ENCODE measurements around the gene NMRK2.

NMRK2 gene

DNA sequence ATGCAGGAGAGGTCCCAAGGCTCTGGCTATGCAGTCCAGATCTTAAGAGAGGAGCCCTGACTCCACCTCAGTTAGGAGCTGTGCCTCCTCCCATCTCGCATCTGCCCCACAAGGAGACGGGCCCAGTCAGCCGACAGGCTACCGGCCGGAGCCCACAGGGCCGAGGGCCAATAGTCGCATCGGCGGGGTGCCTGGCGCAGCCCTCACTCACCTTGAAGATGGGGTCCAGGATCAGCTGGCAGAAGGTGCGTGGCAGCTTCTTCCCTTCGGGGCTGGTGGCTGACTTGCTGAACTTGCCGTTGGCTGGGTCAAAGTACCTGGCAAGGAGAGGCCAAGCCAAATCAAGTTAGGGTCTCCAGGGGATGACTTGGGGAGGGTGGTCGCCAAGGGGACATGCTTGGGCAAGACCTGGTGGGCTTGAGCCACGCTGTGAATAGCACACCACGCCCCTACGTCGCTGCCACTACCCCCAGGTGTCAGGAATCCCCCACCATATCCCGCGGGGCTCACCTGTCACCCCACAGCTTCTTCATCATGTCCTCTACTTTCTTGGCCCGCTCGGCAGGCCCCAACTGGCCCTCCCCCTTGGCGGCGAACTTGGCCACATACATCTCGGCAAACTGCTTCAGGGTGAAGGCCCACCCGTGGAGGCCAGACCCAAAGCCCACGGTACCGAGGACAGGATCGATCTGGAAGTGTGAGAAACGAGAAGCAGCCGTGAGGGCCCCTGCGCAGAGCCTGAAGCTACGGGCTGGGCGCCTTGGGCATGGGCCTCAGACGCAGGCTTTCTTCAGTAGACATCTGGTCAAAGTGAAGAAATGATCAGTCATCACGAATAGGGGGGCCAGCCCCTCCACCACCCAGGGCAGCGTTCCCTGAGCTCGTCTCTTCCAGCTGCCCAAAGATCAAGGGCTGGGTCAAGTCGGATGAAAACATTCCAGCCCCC lies 49.1 kb downstream of the NMRK2 start:
- TF ChIP-seq, protein P1, sequence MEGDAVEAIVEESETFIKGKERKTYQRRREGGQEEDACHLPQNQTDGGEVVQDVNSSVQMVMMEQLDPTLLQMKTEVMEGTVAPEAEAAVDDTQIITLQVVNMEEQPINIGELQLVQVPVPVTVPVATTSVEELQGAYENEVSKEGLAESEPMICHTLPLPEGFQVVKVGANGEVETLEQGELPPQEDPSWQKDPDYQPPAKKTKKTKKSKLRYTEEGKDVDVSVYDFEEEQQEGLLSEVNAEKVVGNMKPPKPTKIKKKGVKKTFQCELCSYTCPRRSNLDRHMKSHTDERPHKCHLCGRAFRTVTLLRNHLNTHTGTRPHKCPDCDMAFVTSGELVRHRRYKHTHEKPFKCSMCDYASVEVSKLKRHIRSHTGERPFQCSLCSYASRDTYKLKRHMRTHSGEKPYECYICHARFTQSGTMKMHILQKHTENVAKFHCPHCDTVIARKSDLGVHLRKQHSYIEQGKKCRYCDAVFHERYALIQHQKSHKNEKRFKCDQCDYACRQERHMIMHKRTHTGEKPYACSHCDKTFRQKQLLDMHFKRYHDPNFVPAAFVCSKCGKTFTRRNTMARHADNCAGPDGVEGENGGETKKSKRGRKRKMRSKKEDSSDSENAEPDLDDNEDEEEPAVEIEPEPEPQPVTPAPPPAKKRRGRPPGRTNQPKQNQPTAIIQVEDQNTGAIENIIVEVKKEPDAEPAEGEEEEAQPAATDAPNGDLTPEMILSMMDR (IDR thresholded peaks at IDR 0.05; ENCODE audit: insufficient read depth, missing control alignments), result no peak

DNA sequence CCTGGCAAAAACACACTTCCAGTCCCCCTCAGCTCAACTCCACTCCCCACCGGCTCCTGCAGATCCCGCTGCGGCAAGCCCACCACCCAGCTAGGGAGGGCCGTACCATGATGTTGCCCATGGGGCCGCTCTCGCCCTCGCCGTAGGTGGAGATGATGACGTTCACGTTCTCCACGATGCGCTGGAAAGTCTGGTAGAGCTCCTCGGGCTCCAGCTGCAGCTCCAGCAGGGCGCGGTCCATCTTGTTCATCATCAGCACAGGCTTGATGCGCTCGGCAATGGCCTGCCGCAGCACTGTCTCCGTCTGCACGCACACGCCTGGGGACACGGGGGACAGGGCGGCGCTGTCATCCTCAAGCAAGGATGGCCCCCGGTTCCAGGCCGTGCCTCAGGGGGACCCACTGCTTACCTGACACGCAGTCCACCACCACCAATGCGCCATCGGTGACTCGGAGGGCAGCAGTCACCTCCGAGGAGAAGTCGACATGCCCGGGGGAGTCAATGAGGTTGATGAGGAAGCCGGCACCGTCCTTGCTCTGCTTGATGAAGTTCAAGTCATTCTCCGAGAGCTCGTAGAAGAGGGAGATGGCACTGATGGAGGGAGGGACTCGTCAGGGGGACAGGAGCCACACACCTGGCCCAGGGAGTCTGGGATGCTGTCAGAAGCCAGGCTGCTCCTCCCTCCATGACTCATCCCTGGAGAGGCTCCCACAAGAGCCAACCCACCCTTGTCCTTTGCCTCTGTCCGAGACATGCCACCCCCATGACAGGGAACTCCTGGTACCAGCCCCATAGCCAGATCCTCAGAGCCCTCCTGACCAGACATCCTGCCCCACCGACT lies 50.1 kb downstream of the NMRK2 start:
- DNase-seq (ENCODE audit: insufficient read length, low spot score), result peak; percentile 21
- TF ChIP-seq, protein P1 (IDR thresholded peaks at IDR 0.05; ENCODE audit: insufficient read depth, missing control alignments), result no peak
- FAIRE-seq, result no peak

More for the DNA sequence above, 49.1 kb downstream of the NMRK2 start:
- no peak for FAIRE-seq
- peak; percentile 17 for DNase-seq (ENCODE audit: insufficient read length, low spot score)

GRCh38 chr19:3983542-3983914 lies 50.7 kb downstream of the NMRK2 start:
- TF ChIP-seq, protein P1 (IDR thresholded peaks at IDR 0.05; ENCODE audit: insufficient read depth, missing control alignments), result no peak
- FAIRE-seq (no peak), DNase-seq (ENCODE audit: insufficient read length, low spot score) (no peak)

DNA sequence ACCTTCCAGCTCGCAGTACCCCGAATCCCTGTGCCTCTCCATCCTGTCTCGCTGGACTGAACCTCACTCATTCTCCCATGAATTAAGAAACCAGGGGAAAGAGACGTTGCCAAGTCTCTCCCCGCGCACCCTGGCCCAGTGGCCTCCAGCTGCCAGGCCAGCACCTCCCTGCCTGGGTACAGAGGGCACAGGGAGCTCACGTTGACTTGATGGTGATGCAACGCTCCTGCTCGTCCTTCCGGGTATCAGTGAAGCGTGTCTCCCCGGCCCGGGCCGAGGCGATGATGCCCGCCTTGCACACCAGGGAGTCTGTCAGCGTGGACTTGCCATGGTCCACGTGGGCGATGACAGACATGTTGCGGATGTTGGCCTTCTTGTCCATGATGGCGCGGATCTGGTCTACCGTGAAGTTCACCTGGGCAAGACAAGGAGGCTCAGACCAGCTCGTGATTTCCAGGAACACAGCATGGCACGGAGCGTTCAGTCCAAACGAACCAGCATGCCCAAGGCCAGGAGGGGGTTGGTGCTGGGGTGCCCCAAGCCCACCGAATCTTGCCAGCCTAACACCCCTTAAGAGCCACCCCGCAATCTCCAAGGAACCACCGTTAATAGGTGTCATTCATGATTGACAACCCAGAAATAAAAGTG lies 51.2 kb downstream of the NMRK2 start:
- DNase-seq (ENCODE audit: insufficient read length, low spot score), result peak; percentile 15
- TF ChIP-seq, protein P1 (IDR thresholded peaks at IDR 0.05; ENCODE audit: insufficient read depth, missing control alignments), result no peak
- no peak for FAIRE-seq

- DNase-seq (ENCODE audit: insufficient read length, low spot score) (no peak), FAIRE-seq (no peak)
- TF ChIP-seq, protein P1 (IDR thresholded peaks at IDR 0.05; ENCODE audit: insufficient read depth, missing control alignments), result no peak
Measured at GRCh38 chr19:3984584-3984907, 51.7 kb downstream of the NMRK2 start.

DNA sequence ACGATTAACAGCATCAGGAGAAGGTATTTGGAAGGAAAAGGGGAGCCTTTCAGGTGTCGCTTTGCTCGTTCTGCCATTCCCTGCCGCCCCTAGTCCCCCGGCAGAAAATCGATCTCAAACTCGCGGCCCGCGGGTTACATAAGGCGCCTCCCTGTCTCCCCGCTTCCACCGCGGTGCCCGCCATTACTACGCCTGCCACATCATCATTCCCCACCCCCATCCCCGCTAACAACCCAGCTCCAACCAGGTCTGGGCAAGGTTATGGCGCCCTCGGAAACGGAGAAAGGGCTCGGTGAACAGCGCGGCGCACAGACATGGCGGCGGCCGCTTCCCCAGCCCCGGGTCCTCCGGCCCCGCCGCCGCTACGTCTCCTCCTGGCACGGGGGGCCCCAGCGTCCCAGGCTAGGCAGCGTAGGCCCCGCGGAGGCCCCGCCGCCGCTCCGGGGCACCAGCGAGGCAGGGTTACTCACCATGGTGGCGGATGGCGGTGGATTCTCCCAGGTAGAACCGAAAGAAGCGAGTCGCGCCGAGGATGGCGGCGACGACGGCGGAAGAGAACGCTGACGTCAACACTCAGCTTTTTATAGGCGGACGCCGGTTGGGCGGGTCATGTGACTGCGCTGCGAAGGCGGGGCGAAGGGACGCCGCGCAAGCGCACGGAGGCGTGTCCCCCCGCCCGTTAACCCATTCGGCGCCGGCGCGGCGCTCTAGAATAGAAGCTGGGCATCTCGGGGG lies 52.2 kb downstream of the NMRK2 start, which contains the start of gene EEF2:
Gene EEF2, minus strand, starts transcription at position 556 of the 735 bp plus-strand sequence. Its CDS starts 83 bp downstream, at position 473.
- FAIRE-seq (no peak), DNase-seq (ENCODE audit: insufficient read length, low spot score) (peak; percentile 98)
- TF ChIP-seq, protein P1 (IDR thresholded peaks at IDR 0.05; ENCODE audit: insufficient read depth, missing control alignments), result no peak
